Kasumi-1 (cell line): Measurements from ENCODE around the gene LMO1.

Experiments
- DNase-seq, 2 experiments: peaks; one replicate each; lab custom pipeline; 2025; lab: John Stamatoyannopoulos, UW

The LMO1 gene

GRCh38 chr11:8242499-8243280 lies 21.0 kb downstream of the LMO1 start:
- DNase-seq = no peak

DNA sequence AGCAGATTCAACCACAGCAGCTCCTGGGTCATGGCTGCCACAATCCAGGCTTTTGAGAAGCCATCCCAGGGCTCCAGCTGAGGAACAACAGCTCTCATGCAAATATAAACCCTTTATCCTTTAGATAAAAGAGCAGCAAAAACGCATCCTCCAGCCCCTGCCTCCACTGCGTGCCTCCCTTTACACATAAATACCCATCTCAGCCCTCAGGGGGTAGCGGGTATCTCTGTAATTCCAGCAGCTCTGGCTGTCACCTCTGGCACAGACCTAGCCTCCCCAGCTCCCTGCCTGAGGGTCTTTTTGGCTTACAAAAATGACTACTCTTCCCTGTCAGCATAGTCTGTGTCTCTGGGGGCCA lies 21.6 kb downstream of the LMO1 start:
- DNase-seq = no peak

- no peak for DNase-seq
Measured at GRCh38 chr11:8241373-8242117, 22.1 kb downstream of the LMO1 start.

DNA sequence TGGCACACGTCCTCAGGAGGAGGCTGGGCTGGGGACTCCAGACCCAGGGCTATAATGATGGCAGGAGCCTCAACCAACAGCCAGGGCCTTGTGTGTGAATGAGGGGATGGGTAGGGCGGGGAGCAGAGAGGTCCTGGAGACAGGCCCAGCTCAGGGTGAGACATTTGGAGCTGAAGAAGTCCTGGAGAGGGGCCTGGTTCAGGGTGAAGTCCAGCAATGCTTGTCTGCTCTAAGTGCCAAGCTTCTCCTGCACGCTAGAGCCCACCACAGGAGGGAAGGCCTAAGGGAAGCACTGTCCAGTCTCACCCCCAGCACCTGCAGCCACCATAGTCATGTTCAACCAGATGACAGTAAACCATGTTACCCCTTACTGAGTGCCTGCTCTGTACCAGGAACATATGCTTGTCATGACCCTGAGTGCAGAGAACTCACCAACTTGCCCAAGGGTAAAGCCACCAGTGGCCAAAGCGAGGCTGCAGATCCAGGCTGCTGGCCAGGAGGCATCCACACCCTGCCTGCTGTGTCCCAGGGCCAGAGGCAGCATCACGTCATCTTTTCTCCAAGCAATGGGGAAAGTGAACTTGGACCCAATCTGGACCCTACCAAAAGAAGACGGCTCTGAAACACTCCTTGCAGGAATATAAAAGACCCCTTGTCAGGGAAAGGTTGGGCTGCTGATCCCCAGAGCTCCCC lies 24.0 kb downstream of the LMO1 start:
- DNase-seq = no peak

DNA sequence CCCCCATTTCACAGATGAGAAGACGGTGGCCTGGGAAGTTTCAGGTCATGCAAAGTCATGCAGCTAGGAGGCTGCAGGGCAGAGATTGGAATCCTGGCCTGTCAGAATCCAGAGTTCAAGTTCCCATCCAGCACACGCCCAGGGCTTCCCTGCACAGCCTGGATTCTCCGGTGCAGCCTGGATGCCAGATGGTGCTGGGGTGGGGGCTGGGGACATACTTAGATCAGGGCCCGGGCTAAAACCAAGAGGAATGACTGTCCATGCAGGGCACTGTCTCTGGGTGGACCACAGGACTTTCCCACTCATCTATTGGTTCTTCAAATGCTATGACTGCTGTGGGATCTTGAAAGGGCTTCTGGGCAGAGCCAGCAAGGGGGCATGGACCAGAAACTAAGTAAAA lies 24.6 kb downstream of the LMO1 start:
- DNase-seq = no peak

- no peak for DNase-seq
Measured at GRCh38 chr11:8237453-8237852, 26.2 kb downstream of the LMO1 start.

GRCh38 chr11:8235925-8236324 lies 27.8 kb downstream of the LMO1 start:
- DNase-seq = no peak

GRCh38 chr11:8234910-8235309 lies 28.8 kb downstream of the LMO1 start:
- no peak for DNase-seq

DNA sequence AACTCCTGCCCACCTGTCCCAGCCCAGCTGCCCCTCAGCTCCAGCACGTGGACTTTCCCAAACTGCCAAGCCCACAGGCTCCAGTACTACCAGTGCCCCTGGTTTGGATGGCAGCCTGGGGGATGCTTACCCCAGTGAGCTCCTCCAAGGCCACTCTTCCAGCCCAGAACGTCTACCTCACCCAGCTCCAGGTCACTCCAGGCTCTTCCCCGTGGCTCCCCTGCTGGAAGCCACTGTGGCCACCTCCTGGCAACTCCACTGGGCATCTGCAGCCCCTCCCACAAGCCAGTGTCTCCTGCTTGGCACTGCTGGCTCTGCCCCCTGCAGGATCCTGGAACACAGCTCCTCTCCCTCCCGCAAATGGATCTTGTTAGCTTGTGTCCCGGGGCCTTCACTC lies 29.3 kb downstream of the LMO1 start:
- no peak for DNase-seq

DNA sequence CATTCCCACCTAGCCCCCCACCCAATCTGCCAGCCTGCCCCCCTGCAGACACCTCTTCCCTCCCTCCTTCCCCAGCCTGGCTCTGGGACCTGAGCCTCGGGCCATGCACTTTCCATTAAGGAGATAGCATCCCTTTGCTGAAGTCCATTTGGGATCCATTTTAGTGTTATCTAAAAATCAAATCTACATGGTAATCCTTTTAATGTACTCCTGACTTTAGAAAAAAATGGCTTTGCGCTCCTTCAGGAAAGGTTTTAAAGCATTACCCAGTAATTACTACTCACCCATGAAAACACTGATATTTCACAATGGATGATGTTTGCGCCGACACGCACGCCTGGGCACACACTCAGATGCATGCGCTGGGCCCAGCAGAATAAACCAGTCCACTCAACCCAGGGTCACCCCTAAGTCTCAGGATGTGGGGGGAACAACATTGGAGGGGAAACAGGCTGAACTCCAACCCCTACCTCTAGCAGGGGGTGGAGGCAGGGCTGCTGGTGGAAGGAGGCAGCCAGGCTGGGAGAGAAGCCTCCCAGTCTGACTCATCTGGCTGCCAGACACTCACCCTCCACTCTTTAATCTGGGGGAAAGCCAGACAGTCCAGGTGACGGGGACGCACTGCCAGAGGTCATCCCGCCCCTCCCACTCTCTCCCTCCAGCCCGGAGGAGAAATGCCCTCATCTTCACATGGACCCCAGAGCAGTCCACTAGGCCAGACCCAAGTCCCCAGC lies 29.8 kb downstream of the LMO1 start:
- no peak for DNase-seq

- no peak for DNase-seq
Measured at GRCh38 chr11:8232849-8233606, 30.6 kb downstream of the LMO1 start.

GRCh38 chr11:8232414-8232813 lies 31.3 kb downstream of the LMO1 start:
- DNase-seq = no peak

GRCh38 chr11:8231979-8232378 lies 31.7 kb downstream of the LMO1 start:
- no peak for DNase-seq

DNA sequence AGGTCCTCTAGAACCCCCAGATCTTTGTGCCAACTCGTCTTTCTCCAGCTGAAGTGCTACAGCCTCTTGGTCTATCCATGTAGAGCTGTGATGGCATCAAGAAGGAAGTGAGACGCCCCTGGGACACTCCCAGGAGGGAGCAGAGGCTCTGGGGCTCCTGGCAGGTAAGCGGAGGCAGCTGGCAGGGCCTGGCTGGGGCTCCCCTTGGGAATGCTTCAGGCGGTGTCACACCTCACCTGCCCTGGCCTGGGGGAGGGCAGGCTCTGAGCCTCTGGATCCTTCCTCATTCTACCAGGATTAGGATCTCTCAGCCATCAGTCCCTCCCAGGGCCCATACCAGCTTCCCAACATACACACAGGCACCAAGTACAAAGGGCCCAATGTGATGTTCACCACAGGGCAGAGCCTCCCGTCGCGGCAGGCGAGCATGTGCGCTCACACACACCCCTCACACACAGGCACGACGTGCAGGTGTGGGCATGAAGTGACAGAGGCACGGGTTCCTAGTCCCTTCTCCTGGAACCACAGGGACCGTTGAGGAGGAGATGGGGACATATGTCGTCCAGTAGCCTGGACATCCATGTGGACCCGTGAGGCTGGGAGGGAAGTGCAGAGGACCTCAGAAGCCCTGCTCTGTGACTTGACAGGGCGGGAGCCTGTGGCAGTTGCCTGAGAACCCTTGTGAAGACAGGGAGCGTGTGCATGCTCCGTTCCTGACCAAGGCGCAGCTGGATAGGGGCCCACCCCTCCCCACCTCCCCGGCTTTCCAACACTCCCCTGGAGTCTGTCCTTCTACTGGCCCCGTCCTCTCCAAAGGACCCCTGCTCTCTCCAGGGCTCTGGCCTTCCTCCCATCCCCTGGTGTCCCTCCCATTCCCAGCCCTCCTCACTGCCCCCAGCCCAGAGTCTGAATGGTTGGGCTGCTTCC lies 32.5 kb downstream of the LMO1 start:
- DNase-seq = no peak

GRCh38 chr11:8230178-8230859 lies 33.4 kb downstream of the LMO1 start:
- DNase-seq = no peak

GRCh38 chr11:8229299-8230177 lies 34.1 kb downstream of the LMO1 start:
- no peak for DNase-seq

DNA sequence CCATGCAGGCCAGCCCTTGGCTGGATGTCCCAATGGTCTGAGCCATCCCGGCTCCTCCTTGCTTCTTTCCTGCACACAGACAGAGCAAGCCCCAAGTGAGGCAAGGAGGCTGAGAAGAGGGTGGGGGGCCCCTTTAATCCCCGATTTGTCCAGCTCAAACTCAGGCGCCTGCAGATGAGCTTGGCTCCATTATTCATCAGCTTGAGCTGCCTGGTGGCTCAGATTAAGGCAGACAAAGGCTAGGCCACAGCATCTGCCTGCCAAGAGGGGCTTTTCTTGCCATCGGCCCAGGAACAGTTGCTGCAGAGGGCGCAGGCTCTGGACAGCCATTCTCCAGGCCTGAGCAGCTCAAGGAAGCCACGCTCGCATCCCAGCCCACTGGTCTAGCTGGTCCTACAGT lies 35.4 kb downstream of the LMO1 start:
- DNase-seq = no peak

DNA sequence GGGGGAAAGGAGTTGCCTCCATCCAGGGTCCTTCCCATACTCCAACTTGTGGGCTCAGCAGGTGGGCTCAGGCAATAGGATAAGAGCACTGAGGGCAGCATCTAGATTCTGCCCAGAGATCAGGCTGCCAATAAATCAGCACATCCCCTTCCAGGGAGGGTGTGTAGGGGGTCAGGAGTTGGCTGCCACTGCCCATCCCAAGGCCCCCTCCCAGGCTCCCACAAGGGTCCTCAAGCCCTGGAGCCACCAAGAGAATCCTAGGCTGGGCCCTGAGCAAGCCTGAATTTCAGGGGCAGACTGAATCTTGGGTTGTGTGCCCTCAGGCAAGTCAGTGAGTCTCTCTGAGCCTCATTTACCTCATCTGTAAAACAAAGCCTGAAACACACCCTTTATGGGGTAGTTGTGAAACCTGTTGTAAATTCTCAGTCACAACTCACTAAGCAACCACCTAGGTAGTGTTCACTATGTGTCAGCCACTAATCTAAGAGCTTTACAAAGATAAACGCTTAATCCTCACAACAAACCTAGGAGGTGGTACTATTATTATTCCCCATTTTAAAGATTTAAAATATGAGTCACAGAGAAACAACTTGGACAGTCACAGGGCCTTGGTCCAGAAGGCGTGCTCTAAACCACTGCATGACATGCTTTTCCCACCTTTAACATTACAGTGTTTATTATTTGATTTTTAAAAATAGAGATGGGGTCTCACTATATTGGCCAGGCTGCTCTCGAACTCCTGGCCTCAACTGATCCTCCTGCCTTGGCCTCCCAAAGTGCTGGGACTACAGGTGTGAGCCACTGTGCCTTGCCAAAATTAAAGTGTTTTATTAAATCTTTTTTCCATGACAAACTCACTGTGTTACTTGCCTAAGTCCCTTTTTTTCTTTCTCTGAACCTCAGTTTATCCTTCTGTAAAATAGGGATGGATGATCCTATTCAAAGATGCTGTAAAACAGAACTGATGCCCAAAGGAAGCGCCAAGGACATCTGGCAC lies 36.2 kb downstream of the LMO1 start:
- no peak for DNase-seq
